ENCODE data around the gene KXD1.

DNA sequence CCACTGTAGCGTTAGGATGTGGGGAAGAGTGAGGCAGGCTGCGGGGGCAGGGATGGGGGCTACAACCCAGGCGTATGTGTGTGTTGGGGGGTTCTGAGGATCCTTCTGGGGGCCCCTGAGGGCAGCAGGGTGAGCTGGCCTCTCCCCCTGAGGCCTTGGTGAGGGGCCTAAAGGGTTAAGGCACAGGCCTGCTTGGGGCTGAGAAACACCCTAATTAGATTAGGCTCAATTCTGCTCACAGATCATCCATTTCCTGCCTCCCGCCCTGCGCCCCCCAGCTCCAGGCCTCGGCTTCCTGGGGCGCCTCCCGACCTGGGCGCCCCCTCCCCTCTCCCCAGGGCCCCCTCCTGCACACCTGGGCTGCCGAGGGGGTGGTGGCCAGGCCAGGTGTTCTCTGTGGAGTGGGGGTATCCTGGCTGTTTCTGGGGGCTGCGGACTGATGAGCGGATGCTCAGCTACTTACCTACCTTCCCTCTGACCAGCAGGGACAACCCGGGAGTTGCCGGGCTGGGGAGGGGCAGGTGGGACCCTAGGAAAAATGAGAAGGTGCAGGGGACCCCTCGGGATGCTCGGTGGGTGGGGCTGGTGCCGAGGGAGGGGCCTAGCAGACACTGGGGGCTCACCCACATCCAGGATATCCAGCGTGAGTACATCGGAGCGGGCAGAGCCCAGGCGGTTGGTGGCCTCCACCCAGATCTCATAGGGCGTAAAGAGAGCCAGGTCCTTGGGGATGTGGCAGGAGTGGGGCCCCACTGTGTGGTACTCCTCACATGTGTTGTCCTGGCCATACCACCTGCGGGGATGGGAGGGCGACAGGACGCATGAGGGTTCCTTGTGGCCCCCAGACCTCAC, 40.4 kb downstream of the KXD1 start:
- TF ChIP-seq, protein P1, sequence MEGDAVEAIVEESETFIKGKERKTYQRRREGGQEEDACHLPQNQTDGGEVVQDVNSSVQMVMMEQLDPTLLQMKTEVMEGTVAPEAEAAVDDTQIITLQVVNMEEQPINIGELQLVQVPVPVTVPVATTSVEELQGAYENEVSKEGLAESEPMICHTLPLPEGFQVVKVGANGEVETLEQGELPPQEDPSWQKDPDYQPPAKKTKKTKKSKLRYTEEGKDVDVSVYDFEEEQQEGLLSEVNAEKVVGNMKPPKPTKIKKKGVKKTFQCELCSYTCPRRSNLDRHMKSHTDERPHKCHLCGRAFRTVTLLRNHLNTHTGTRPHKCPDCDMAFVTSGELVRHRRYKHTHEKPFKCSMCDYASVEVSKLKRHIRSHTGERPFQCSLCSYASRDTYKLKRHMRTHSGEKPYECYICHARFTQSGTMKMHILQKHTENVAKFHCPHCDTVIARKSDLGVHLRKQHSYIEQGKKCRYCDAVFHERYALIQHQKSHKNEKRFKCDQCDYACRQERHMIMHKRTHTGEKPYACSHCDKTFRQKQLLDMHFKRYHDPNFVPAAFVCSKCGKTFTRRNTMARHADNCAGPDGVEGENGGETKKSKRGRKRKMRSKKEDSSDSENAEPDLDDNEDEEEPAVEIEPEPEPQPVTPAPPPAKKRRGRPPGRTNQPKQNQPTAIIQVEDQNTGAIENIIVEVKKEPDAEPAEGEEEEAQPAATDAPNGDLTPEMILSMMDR (IDR thresholded peaks at IDR 0.05; ENCODE audit: insufficient read depth, low read length, poor library complexity, severe bottlenecking): no peak
- no peak for TF ChIP-seq EZH2phosphoT487 (conservative IDR thresholded peaks at IDR 0.05; ENCODE audit: low read length)

All from SU-DHL-6 (cell line).